ENCODE results near the gene ANKRD39. TPM values are rescaled to one million over a fixed set of nuclear protein-coding genes. Genes with fewer than 3 reads are reported as not detected.

Gene ANKRD39
- total RNA-seq, 1 donor from 2014 or later, result 5.7 TPM

DNA sequence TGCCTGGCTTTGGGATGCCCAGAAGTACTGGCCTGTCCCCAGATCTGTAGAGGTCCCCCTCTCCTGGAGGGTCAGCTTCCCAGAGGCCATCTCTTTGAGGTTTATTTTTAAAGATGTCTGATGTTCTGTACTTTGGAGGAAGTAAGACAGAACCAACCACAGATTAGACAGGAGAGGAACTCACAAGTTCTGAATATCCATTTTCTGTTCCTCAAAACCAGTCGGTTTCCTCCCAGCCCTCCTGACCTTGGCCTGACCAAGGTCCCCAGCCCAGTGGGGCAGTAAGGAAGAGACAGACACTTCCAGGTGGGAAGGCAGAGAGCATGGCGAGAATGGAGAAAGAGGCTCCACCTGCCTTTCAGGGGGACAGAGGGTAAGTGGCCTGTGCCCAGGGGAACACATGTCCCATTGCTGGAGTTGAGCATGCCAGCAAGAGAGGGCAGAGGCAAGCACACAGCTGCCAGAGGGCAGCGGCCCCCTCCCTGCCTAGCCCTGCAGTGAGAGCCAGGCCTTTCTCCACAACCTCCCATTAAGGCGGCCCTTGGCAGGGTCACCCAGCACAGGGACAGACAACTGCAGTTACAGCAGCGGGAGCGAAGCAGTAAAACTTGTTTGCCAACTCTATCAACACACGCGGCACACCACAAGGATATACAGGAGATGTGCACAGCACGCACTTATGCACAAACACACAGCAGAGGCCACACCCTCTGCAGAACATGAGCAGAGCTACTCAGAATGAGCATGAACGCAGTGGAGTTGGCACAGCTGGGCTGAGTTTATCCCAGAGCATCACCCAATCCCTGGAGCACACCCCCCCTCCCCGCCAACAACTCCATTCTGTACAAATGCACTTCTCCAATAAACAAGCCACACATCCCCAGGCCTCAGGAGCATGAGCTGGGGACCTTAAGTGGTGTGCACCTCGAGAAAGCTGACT, 30.5 kb upstream of the ANKRD39 start:
- FAIRE-seq (no peak), DNase-seq (ENCODE audit: low spot score in 2 of 2) (peak in 1 of 2 donors; percentile 59)

- FAIRE-seq, result no peak
Observed at GRCh38 chr2:96887493-96888012, 29.7 kb upstream of the ANKRD39 start.

GRCh38 chr2:96885432-96886347, 27.9 kb upstream of the ANKRD39 start:
- DNase-seq (ENCODE audit: low spot score in 2 of 2), result no peak
- FAIRE-seq, result no peak

More at GRCh38 chr2:96887493-96888012, 29.7 kb upstream of the ANKRD39 start:
- DNase-seq (ENCODE audit: low spot score in 2 of 2), result no peak

DNA sequence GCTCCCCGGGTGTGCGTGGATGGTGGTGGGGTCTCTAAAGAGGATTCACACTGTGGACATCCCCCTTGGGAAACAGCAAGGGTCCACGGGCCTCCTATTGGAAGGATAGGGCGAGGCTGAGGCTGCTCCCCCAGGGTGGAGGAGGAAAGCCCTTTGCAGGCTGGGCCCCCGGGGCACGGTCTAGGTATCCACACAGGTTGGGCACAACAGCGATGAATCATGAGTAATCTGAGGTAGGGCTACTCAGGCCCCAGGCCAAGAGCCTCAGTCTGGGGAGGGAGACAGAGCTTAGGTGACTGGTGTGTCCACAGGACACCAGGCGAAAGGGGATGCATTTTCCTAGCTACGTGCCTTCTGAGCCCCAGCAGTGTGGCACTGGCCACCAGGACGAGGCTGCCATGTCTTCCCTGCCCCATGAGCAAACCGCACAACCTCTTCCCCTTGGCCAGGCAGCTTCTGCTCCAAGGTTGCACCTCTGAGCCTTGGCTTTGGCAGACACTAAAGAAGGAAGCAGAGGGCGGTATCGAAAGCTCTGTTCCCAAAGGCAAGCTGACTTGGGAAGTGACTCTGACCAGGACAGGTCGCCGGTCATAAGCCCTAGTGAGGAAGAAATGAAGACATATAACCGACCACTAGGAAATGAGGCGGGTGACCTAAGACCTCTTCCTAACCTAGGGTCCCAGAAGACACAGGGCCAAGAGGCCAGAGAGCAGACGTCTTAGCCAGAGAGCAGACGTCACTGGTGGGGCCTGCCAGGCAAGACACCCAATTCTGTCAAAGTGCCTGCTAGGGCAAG, 26.7 kb upstream of the ANKRD39 start:
- FAIRE-seq (no peak), DNase-seq (ENCODE audit: low spot score in 2 of 2) (no peak)

- DNase-seq (ENCODE audit: low spot score in 2 of 2) (no peak), FAIRE-seq (no peak)
Observed at GRCh38 chr2:96883306-96883705, 25.5 kb upstream of the ANKRD39 start.

GRCh38 chr2:96882906-96883305, 25.1 kb upstream of the ANKRD39 start:
- no peak for DNase-seq (ENCODE audit: low spot score in 2 of 2)
- no peak for FAIRE-seq

- FAIRE-seq, result no peak
- DNase-seq (ENCODE audit: low spot score in 2 of 2), result no peak
Observed at GRCh38 chr2:96882230-96882629, 24.4 kb upstream of the ANKRD39 start.

- no peak for FAIRE-seq
- no peak for DNase-seq (ENCODE audit: low spot score in 2 of 2)
Observed at GRCh38 chr2:96881349-96882195, 23.8 kb upstream of the ANKRD39 start.

GRCh38 chr2:96880891-96881273, 23.1 kb upstream of the ANKRD39 start:
- FAIRE-seq, result no peak
- DNase-seq (ENCODE audit: low spot score in 2 of 2), result no peak

DNA sequence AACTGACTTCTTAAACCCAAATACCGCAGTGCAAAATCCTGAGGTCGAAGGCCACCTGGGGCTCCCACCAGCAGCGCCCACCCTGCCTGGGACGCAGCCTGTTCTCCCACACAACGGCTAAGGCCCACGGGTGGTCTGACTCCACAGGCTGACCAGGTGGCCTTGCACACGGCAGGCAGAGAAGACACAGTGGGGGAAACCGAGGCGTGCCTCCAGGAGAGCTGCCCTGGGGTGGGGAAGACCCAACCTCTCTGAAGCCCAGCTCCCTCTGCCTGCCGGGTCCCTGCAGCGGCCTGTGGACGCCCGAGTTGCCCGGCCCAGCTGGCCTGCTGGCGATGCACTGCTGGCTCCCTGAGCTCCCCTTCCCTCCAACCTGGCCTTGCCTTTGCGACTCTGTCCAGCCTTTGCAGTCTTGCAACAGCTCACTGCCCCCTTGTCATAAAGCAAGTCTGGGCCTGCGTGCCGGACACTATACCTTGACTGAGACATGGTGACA, 21.8 kb upstream of the ANKRD39 start:
- DNase-seq (ENCODE audit: low spot score in 2 of 2) (no peak), FAIRE-seq (no peak)

DNA sequence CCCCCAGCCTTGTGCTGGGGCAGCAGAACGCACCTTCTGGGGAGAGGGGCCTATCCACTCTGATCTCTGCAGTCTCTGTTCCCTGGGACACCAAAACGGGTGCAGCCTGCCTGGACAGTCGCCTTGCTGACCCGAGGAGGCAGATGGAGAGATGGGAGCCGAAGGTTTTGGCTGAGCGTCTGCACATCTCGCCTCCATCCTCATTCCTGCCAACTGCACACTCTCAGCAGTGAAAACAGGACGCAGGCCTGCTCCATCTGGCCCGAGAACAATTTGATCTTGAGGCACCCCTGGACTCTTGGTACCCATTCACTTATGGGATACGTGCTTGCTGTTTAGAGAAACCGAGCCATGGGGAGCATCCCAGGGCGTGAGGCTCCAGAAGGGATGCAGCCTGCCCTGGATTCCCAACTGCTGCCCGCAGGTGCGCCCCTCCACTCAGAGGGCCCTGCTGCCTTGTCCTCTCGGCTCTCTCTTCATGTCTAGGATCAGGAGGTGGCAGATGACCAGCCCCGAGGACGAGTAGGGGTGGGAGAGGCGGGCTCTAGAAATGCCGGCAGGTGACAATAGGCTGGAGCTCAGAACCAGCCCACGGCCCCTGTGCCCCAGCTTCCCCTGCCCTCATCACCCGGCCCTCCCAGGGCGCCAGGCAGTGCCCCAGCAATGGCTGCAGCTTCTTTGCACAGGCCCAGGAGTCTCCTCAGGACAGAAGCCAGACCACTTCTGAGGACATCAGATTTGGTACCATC, 21.2 kb upstream of the ANKRD39 start:
- DNase-seq (ENCODE audit: low spot score in 2 of 2) (no peak), FAIRE-seq (no peak)

DNA sequence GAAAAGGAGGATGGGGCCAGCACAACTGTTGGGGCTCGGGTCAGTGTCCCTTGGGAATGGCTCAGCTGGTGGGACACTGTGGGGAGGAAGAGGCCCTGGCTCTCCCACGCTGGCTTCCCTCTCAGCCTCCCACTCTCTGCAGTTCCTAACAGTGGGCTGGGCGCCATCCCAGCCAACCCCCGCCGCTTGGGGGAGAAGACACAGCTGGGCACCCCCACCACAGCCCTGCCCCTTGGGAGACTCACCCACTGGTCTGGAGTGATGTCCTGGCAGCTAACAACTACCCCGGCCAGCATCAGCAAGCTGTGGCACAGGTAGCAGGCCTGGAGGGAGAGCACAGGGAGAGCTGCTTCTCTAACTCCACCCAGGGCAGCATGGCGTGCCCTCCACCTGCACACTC, 20.4 kb upstream of the ANKRD39 start:
- FAIRE-seq, result no peak
- no peak for DNase-seq (ENCODE audit: low spot score in 2 of 2)

DNA sequence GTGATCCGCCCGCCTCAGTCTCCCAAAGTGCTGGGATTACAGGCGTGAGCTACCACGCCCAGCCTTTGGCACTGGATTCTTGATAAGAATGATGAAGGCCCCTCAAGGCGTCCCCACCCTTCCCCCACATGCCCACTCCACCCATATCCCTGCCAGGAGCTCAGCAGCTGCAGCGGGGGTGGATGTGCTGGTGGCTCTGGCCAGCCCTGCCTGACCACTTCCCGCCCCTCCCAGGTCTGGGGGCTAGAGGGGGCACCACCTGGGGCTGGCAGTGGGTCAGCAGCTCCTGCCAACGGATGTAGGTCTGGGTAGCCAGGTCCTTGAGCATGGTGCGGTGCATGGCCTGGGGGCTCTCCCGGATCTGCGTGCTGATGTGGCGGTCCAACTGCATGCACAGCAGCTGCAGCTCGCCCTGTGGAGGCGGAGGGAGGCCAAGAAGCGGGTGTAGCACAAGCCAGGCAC, 19.8 kb upstream of the ANKRD39 start:
- FAIRE-seq, result no peak
- no peak for DNase-seq (ENCODE audit: low spot score in 2 of 2)

DNA sequence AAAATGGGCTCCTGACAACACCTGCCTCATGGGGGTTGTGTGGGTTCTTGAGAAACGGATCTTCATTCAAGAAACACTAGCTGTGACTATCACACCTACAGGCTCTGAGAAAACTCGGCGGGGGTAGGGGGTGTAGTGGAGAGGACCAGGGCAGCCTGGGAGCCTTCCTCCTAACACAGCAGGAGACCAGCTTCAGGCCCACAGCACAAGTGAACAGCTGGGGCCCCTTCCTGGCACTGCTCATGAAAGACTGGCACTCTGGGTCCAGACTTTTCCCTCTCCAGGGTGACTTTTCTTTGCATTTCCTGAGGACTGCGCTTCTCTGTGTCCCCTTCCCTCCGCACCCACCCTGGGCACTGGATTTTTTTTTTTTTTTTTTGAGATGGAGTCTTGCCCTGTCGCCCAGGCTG, 19.2 kb upstream of the ANKRD39 start:
- FAIRE-seq, result no peak
- no peak for DNase-seq (ENCODE audit: low spot score in 2 of 2)

GRCh38 chr2:96876269-96877041, 18.6 kb upstream of the ANKRD39 start:
- DNase-seq (ENCODE audit: low spot score in 2 of 2), result no peak
- FAIRE-seq, result no peak

DNA sequence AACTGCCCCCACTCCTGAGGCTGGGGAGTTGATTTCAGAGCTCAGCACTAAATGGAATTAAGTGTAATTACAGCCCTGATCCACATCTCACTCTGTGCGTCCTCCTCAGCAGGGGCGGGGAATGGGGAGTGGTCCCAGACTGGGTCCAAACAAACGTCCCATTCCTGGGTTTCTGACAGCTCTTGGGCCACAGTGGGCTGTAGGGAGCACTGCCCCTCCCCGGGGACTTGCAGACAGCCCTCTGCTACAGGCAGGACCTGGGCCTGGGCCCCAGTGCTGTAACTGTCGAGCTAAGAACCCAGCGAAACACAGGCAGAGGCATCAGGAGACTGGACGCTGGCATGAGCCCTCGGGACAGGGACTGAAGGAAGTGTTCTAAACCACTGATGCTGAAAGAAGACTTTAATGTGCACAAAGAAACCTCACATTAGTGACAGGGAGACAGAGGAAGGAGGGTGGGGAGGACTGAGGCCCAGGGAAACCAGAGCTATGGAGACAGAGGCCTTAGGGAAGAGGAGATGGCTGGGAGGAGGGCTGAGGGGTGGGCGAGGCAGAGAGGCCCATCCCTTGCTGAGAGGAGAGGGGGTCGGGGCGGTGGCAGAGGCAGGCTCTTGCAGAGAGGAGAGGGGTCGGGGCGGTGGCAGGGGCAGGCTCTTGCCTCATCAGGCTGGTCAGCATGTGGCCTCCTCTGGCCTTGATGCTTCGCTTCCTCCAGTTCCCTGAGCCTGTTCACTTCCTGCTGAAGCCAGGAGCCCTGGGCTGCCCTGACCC, 17.9 kb upstream of the ANKRD39 start:
- FAIRE-seq (no peak), DNase-seq (ENCODE audit: low spot score in 2 of 2) (no peak)

Measured in frontal cortex (tissue), 4 donors.